Heart left ventricle (tissue), 13 donors: ENCODE data around the gene CTSA.

Experiments used
- POLR2A ChIP-seq, 2 donors: fragments of 450-650 bp; IDR thresholded peaks; one replicate each; pipeline ENCODE4 v1.6.1; 2017; ENCODE audit warnings: antibody characterized with exemption in 2 of 2, mild to moderate bottlenecking in 2 of 2, moderate library complexity in 2 of 2
- TF ChIP-seq, protein P1 (sequence below), 12 donors: fragments of 200-600 bp; sonication (generic) in 4 of 12; IDR thresholded peaks; one replicate each; pipeline versions ENCODE4 v1.5.0 to v1.8.0; 2018 to 2022; ENCODE audit warnings: antibody characterized with exemption in 12 of 12, mild to moderate bottlenecking in 5 of 12
- donor health status: ischemic (EF 13 %, LVEDD 7.1; RV severe dilation, severe dysfunction).
- donor health status: DM: no; HTN: yes; CAD: no.
- donor health status: DM: no; HTN: no; CAD: no.
- donor health status: ischemic (EF 25% LVEDD 6.9; RV normal size, moderate dysfunction).
- donor health status: ischemic (EF 25% LVEDD 5.7; RV mildly dilated, moderate dysfunction).
- donor health status: ischemic (EF 35%, LVEDD 5.7; RV mildly dilated, moderate dysfunction).
- donor health status: nonischemic (EF 11% LVEDD 7.7; RV severe dilation, severe dysfunction).
- donor health status: DM: yes; HTN: yes; CAD: no.
- donor health status: PGD.
- donor health status: ischemic (EF 29% LVEDD 5.4; RV normal size, mild dysfunction).
- donor health status: nonischemic (EF 23%, LVEDD 6.1; RV moderate dilation, normal function).

DNA sequence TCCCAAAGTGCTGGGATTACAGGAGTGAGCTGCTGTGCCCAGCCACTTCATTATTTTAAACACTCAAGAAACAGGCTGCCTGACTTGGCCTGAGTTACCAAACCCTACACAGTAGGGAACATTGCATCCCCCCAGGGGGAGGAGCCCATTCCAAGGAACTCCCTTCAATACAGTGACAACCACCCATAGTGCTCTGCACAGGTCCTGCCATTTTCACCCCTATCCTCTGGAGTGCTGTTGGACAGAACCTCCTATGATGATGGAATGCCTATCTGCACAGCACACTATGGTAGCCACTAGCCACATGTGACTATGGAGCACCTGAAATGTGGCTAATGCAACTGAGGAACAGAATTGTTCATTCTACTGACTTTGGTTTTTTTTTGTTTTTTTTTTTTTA lies 45.7 kb upstream of the CTSA start:
- TF ChIP-seq, protein P1, sequence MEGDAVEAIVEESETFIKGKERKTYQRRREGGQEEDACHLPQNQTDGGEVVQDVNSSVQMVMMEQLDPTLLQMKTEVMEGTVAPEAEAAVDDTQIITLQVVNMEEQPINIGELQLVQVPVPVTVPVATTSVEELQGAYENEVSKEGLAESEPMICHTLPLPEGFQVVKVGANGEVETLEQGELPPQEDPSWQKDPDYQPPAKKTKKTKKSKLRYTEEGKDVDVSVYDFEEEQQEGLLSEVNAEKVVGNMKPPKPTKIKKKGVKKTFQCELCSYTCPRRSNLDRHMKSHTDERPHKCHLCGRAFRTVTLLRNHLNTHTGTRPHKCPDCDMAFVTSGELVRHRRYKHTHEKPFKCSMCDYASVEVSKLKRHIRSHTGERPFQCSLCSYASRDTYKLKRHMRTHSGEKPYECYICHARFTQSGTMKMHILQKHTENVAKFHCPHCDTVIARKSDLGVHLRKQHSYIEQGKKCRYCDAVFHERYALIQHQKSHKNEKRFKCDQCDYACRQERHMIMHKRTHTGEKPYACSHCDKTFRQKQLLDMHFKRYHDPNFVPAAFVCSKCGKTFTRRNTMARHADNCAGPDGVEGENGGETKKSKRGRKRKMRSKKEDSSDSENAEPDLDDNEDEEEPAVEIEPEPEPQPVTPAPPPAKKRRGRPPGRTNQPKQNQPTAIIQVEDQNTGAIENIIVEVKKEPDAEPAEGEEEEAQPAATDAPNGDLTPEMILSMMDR (IDR thresholded peaks at IDR 0.05), result no peak
- no peak for TF ChIP-seq POLR2A (IDR thresholded peaks at IDR 0.05)
